Activated CD8-positive, alpha-beta memory T cell treated with anti-CD3 and anti-CD28 coated beads for 24 hours (primary cell): Measurements from ENCODE around the gene NDFIP1.
A peak's percentile ranks its signal among the peaks of the same experiment; 100 is the strongest.
"Not testable (repeated sequence)": the region's sequence is repeated elsewhere in the genome, so short reads cannot be mapped to it uniquely, and the experiment has no call there.

ENCODE experiments used
- DNase-seq: peaks from one replicate; pipeline ENCODE4 v3.0.0-alpha.2; 2020

Gene NDFIP1

GRCh38 chr5:142159354-142159753 lies 50.8 kb downstream of the NDFIP1 start:
- no peak for DNase-seq

GRCh38 chr5:142164315-142164714 lies 55.7 kb downstream of the NDFIP1 start:
- DNase-seq, result no peak

GRCh38 chr5:142166754-142167153 lies 58.2 kb downstream of the NDFIP1 start:
- DNase-seq, result no peak

- DNase-seq, result no peak
Measured at GRCh38 chr5:142167458-142167857, 58.9 kb downstream of the NDFIP1 start.

- no peak for DNase-seq
Measured at GRCh38 chr5:142168365-142168764, 59.8 kb downstream of the NDFIP1 start.

GRCh38 chr5:142170254-142170953 lies 61.8 kb downstream of the NDFIP1 start:
- no peak for DNase-seq

GRCh38 chr5:142171270-142171669 lies 62.7 kb downstream of the NDFIP1 start:
- DNase-seq, result no peak

- DNase-seq, result peak; percentile 41
Measured at GRCh38 chr5:142175039-142175438, 66.5 kb downstream of the NDFIP1 start.

- DNase-seq, result peak; percentile 44
Measured at GRCh38 chr5:142175461-142176142, 67.0 kb downstream of the NDFIP1 start.

GRCh38 chr5:142176255-142176654 lies 67.7 kb downstream of the NDFIP1 start:
- no peak for DNase-seq

GRCh38 chr5:142178651-142179050 lies 70.1 kb downstream of the NDFIP1 start:
- DNase-seq, result no peak

GRCh38 chr5:142179776-142180387 lies 71.3 kb downstream of the NDFIP1 start:
- DNase-seq, result no peak

GRCh38 chr5:142181096-142181495 lies 72.5 kb downstream of the NDFIP1 start:
- no peak for DNase-seq

GRCh38 chr5:142181547-142182163 lies 73.1 kb downstream of the NDFIP1 start:
- DNase-seq, result no peak

GRCh38 chr5:142182840-142183239 lies 74.3 kb downstream of the NDFIP1 start:
- no peak for DNase-seq

GRCh38 chr5:142183561-142183960 lies 75.0 kb downstream of the NDFIP1 start:
- no peak for DNase-seq

- DNase-seq, result no peak
Measured at GRCh38 chr5:142184988-142185387, 76.4 kb downstream of the NDFIP1 start.

- DNase-seq, result no peak
Measured at GRCh38 chr5:142186514-142186856, 77.9 kb downstream of the NDFIP1 start.

- DNase-seq, result no peak
Measured at GRCh38 chr5:142186857-142187594, 78.4 kb downstream of the NDFIP1 start.

GRCh38 chr5:142188691-142189090 lies 80.1 kb downstream of the NDFIP1 start:
- not testable (repeated sequence) for DNase-seq

- DNase-seq, result no peak
Measured at GRCh38 chr5:142189813-142190212, 81.2 kb downstream of the NDFIP1 start.

- DNase-seq, result no peak
Measured at GRCh38 chr5:142191776-142192175, 83.2 kb downstream of the NDFIP1 start.
